PC-9 (cell line): ENCODE measurements around the gene CCDC192.

Experiments
- EZH2 ChIP-seq: fragments of 200-600 bp; sonication (generic); IDR thresholded peaks from 2 replicates; pipeline ENCODE4 v1.8.0; 2017; ENCODE audit warnings: antibody characterized with exemption, low read depth
- TF ChIP-seq, protein P1 (sequence below): fragments of 200-600 bp; sonication (generic); conservative IDR thresholded peaks from 2 replicates; pipeline ENCODE4 v1.6.1; 2017; ENCODE audit warnings: mixed run types, antibody characterized with exemption, mild to moderate bottlenecking, moderate library complexity

DNA sequence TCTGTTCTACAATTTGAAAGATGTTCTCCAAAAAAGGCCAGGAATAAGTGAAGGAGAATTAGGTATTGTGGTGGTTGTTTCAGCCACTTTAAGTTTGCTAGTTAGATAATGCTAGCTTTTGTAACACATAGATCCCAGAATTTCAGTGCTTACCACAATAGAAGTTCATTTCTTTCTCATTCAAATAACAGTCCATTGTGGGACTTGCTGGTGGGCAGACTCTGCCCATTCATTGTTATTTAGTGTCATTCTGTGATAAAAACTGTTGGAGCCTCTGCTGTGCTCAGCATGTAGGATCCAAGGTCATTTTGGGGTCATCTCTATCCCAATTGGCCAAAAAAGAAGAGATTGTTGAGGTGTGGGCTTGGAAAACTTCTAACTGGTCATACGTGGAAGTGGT lies 106.8 kb downstream of the CCDC192 start:
- TF ChIP-seq, protein P1, sequence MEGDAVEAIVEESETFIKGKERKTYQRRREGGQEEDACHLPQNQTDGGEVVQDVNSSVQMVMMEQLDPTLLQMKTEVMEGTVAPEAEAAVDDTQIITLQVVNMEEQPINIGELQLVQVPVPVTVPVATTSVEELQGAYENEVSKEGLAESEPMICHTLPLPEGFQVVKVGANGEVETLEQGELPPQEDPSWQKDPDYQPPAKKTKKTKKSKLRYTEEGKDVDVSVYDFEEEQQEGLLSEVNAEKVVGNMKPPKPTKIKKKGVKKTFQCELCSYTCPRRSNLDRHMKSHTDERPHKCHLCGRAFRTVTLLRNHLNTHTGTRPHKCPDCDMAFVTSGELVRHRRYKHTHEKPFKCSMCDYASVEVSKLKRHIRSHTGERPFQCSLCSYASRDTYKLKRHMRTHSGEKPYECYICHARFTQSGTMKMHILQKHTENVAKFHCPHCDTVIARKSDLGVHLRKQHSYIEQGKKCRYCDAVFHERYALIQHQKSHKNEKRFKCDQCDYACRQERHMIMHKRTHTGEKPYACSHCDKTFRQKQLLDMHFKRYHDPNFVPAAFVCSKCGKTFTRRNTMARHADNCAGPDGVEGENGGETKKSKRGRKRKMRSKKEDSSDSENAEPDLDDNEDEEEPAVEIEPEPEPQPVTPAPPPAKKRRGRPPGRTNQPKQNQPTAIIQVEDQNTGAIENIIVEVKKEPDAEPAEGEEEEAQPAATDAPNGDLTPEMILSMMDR = no peak
- no peak for TF ChIP-seq EZH2
